22Rv1 (cell line): ENCODE measurements around the gene PIH1D1.

Experiments
- H3K27ac ChIP-seq: fragments of 450-650 bp; 2 replicates; pipeline ENCODE4 v1.5.1; 2017
- CTCF ChIP-seq: fragments of 450-650 bp; IDR thresholded peaks from 2 replicates; pipeline ENCODE4 v1.5.1; 2017; ENCODE audit warnings: mild to moderate bottlenecking
- ZFX ChIP-seq: fragments of 450-650 bp; IDR thresholded peaks from 2 replicates; pipeline ENCODE4 v1.6.1; 2017; ENCODE audit warnings: antibody characterized with exemption, borderline replicate concordance

Gene PIH1D1

DNA sequence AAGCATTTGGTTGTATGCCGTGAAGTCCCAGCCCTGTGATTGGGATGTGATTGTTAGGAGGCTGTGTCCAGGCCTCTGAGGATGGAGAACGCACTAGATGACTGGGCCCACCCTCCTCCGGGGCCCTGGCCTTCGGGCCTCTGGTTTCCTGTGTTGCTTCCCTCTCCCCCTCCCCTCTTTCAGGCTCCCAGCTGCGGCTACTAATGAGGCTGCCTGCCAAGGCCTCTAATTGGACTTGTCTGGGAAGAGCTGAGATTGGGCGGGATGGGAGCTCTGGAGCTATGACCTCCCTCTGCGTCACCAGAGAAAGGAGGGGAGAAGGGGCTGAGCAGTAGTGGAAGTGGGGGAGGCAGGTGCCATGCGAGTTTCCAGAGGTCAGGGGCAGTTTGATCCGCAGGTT, 38.3 kb downstream of the PIH1D1 start:
- no peak overlapping the region for H3K27ac ChIP-seq

DNA sequence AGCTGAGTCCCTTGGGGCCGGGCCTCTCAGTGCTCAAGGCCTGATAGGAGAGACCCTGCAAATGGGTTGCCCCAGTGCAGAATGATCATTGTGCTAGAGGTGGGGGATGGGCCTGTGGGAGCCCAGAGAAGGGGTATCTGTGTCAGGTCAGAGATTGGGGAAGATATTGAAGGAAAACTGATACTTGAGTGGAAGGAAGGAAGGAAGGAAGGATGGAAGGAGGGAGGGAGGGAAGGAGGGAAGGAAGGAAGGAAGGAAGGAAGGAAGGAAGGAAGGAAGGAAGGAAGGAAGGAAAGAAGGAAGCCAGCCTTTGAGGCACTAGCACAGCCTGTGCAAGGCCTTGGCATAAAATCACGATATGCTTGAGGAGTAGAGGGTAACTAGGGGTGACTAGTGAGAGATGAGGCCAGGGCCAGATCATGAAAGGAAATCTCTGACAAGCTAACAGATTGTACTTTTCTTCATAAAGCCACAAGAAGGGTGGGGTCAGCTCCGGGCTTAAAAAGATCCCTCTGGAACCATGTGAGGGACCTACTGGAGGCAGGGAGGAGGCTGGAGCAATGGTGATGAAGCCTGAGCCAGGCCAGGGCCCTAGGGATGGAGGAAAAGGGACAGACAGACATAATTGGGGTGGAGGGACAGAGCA, 39.8 kb downstream of the PIH1D1 start:
- TF ChIP-seq ZFX = no peak
- no peak for TF ChIP-seq CTCF
- no peak overlapping the region for H3K27ac ChIP-seq

More for the DNA sequence above, 38.3 kb downstream of the PIH1D1 start:
- TF ChIP-seq ZFX (no peak), CTCF (no peak)

- H3K27ac ChIP-seq = no peak overlapping the region
- TF ChIP-seq ZFX = no peak
- TF ChIP-seq CTCF = no peak
Observed at GRCh38 chr19:49409441-49410029, 42.1 kb downstream of the PIH1D1 start.

DNA sequence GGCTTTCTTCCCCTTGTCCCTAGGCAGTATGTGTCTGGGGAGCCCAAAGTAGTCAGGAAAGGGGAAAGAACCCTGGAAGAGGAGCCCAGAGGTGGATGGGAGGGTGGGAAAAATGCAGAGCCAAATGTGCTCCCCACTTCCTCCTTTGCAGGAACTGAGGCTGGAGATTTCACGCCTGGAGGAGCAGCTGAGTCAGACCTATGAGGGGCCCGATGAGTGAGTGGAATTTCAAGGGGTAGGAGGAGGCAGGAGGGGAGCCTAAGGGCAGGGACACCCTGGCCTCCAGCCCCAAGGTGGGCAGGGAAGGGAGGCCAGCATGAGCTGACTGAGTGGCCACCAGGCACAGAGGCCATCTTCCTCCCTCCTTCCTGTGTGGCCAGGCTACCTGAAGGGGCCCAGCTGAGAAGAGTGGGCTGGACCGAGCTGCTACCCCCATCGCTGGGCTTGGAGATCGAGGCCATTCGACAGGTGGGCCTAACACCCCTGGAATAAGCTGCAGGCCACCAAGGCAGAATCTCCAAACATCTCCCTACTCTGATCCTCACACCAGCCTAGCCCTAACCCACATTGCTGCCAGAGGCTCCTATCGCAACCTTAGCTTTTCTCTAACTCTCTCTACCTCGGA, 42.7 kb downstream of the PIH1D1 start:
- no peak overlapping the region for H3K27ac ChIP-seq
- no peak for TF ChIP-seq ZFX
- no peak for TF ChIP-seq CTCF

DNA sequence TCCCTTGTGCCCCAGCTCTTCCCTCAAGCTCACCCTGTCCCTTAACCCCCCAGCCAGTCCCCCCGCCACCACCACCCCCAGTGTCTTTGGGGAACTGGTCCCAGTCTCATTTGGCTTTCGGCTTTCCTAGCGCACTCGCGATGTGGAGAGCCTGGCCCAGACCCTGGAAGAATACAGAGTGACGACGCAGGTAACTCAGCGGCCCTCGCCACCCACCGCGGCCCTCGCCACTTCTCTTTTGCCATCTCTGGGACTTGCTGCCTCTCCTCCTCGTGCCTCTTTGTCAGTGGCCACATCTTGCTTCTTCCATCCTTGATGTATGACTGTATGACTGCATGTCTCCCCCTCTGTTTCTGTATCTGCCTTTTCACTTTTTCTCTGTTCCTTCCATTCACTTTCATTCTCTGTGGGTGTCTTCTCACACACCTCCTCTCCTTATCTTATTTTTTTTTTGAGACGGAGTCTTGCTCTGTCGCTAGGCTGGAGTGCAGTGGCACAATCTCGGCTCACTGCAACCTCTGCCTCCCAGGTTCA, 44.1 kb downstream of the PIH1D1 start:
- H3K27ac ChIP-seq = no peak overlapping the region
- TF ChIP-seq ZFX (no peak), CTCF (no peak)

GRCh38 chr19:49407079-49407478, 44.5 kb downstream of the PIH1D1 start:
- no peak for TF ChIP-seq ZFX
- TF ChIP-seq CTCF = no peak

More at GRCh38 chr19:49407079-49407478, 44.5 kb downstream of the PIH1D1 start:
- H3K27ac ChIP-seq = no peak overlapping the region
